Measurements from ENCODE around the gene ITCH. TPM values are rescaled to one million over a fixed set of nuclear protein-coding genes. Genes with fewer than 3 reads are reported as not detected.
A peak's percentile ranks its signal among the peaks of the same experiment; 100 is the strongest.

The ITCH gene
- total RNA-seq, 1 experiment from 2014 or later, result 78.8 TPM

DNA sequence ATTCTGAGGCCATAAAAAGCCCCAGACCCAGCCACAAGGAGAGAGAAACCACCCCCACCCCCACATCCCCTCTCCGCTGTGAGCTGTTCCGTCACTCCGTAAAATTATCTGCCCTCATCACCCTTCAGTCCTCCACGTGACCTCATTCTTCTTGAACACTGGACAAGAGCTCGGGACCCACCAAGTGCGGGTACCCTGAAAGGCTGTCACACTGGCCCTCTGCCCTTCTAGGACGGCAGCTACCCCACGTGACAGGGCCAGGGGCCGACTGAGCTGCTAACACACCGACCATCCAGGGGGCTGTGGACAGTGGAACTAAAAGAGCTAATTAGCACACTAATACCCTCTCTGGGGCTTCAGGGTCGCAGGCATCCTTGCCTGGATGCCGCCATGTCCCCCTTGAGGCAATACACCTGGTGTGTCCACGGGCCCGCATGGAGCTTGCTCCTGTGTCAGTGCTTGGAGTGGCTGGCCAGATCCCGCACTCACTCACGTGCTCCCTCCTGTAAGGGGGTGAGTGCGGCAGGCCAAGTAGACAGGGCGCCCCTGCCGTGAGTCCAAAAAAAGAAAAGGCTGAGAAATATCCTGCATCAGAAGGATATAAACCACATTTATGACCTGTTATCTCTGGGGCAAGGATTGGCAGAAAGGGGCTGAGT, 30.7 kb upstream of the ITCH start:
- intact Hi-C loops (cut with micrococcal nuclease), result no loop called here
- POLR2A ChIA-PET, result no interaction called here
- ATAC-seq, result no peak

DNA sequence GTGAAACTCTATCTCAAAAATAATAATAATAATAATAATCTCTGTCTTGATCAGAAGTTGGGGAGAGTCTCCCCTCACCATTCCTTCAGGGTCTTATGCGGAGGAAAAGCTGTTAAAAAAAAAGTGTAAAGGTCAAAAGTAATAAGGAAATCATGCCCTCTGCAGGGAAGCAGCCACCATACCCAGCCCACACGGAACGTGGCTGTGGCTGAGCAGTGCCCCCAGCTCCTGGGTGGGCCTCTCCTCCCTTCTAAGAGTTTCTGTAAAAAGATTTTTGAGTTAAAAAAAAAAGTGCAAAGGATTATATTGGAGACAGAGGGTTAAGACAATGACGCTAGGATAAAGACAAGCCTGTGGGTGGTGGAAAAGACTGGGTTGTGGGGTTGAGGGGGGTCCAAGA, 29.3 kb upstream of the ITCH start:
- Histone ChIP-seq H3K9me2 (ENCODE audit: insufficient read depth) (no peaks in the 10 kb centered on the region), H3K4me1 (ENCODE audit: control insufficient read depth in 1 of 2, insufficient read depth in 2 of 2, low read length in 2 of 2) (peaks cover 17 to 37% of the 10 kb centered on the region in 2 experiments), H3K4me3 (replicated peaks in 1 of 2; ENCODE audit: low read depth in 1 of 2, low read length in 2 of 2) (no peak overlapping the region), H3K4me2 (ENCODE audit: low read length) (no peak overlapping the region), H3K9ac (ENCODE audit: low read length) (no peak overlapping the region), H3K27ac (ENCODE audit: low read depth, low read length) (no peak overlapping the region), H3K9me3 (ENCODE audit: control insufficient read depth in 1 of 2, insufficient read depth in 1 of 2, low read depth in 1 of 2, low read length in 2 of 2) (no peaks in the 10 kb centered on the region), H3K79me2 (ENCODE audit: insufficient read depth, low read length) (no peaks in the 10 kb centered on the region), H3K27me3 (ENCODE audit: insufficient read depth, low read length) (no peaks in the 10 kb centered on the region), H2AFZ (ENCODE audit: low read depth, low read length, poor library complexity, severe bottlenecking) (no peak overlapping the region), H3K36me3 (ENCODE audit: control insufficient read depth in 1 of 2, insufficient read depth in 2 of 2, low read length in 2 of 2) (no peaks in the 10 kb centered on the region), H4K20me1 (ENCODE audit: insufficient read depth) (no peaks in the 10 kb centered on the region)
- POLR2A ChIA-PET, result interaction anchor here (1.0 kb wide), 1 partner anchor 19 kb away, joined by 3 read pairs; no protein-coding TSS in a partner anchor
- CTCF ChIA-PET, result interaction anchor here (1.4 kb wide), 1 partner anchor 21 kb away, joined by 4 read pairs; no protein-coding TSS in a partner anchor
- DNase-seq (ENCODE audit: low read depth, low spot score) (no peak), ATAC-seq (no peak)
- intact Hi-C loops (cut with micrococcal nuclease), result no loop called here
- RAD21 ChIA-PET (ENCODE audit: low non-redundant PET in 1 of 2, low total read pairs in 2 of 2, uncharacterized antibody in 2 of 2, unreplicated experiment in 2 of 2), result no interaction called here
- BruUV-seq (replicated peaks), result no TSS peak
- TF ChIP-seq YY1 (IDR thresholded peaks at IDR 0.05; ENCODE audit: extremely low read depth, insufficient replicate concordance, low read depth, low read length) (no peak), EZH2 (IDR thresholded peaks at IDR 0.05) (no peak), TCF7L2 (IDR thresholded peaks at IDR 0.05; ENCODE audit: borderline replicate concordance, extremely low read depth, insufficient read depth, insufficient read length) (no peak), CEBPB (IDR thresholded peaks at IDR 0.05; ENCODE audit: low read depth) (no peak), ZFX (IDR thresholded peaks at IDR 0.05) (no peak), SIN3A (IDR thresholded peaks at IDR 0.05; ENCODE audit: low read depth) (no peak), EZH2phosphoT487 (IDR thresholded peaks at IDR 0.05; ENCODE audit: borderline replicate concordance) (no peak), POLR2A (IDR thresholded peaks at IDR 0.05; ENCODE audit: borderline replicate concordance, extremely low read depth, insufficient read depth, insufficient read length) (no peak), ELF1 (IDR thresholded peaks at IDR 0.05; ENCODE audit: borderline replicate concordance, low read depth) (no peak), SRF (IDR thresholded peaks at IDR 0.05; ENCODE audit: low read depth) (no peak), ZNF274 (IDR thresholded peaks at IDR 0.05; ENCODE audit: low read depth, low read length) (no peak), CBX3 (IDR thresholded peaks at IDR 0.05; ENCODE audit: low read depth) (no peak)
- TF ChIP-seq, protein P1, sequence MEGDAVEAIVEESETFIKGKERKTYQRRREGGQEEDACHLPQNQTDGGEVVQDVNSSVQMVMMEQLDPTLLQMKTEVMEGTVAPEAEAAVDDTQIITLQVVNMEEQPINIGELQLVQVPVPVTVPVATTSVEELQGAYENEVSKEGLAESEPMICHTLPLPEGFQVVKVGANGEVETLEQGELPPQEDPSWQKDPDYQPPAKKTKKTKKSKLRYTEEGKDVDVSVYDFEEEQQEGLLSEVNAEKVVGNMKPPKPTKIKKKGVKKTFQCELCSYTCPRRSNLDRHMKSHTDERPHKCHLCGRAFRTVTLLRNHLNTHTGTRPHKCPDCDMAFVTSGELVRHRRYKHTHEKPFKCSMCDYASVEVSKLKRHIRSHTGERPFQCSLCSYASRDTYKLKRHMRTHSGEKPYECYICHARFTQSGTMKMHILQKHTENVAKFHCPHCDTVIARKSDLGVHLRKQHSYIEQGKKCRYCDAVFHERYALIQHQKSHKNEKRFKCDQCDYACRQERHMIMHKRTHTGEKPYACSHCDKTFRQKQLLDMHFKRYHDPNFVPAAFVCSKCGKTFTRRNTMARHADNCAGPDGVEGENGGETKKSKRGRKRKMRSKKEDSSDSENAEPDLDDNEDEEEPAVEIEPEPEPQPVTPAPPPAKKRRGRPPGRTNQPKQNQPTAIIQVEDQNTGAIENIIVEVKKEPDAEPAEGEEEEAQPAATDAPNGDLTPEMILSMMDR (IDR thresholded peaks at IDR 0.05 in 2 of 3, conservative IDR thresholded peaks at IDR 0.05 in 1 of 3; ENCODE audit: borderline replicate concordance in 1 of 3, insufficient read depth in 1 of 3, low read depth in 2 of 3, low read length in 2 of 3), result no peak
- TF ChIP-seq, protein P2, sequence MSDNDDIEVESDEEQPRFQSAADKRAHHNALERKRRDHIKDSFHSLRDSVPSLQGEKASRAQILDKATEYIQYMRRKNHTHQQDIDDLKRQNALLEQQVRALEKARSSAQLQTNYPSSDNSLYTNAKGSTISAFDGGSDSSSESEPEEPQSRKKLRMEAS (IDR thresholded peaks at IDR 0.05), result no peak
- TF ChIP-seq, protein P3, sequence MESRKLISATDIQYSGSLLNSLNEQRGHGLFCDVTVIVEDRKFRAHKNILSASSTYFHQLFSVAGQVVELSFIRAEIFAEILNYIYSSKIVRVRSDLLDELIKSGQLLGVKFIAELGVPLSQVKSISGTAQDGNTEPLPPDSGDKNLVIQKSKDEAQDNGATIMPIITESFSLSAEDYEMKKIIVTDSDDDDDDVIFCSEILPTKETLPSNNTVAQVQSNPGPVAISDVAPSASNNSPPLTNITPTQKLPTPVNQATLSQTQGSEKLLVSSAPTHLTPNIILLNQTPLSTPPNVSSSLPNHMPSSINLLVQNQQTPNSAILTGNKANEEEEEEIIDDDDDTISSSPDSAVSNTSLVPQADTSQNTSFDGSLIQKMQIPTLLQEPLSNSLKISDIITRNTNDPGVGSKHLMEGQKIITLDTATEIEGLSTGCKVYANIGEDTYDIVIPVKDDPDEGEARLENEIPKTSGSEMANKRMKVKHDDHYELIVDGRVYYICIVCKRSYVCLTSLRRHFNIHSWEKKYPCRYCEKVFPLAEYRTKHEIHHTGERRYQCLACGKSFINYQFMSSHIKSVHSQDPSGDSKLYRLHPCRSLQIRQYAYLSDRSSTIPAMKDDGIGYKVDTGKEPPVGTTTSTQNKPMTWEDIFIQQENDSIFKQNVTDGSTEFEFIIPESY (IDR thresholded peaks at IDR 0.05; ENCODE audit: extremely low read depth, insufficient replicate concordance, low read length), result no peak

More for the DNA sequence above, 30.7 kb upstream of the ITCH start:
- RAD21 ChIA-PET (ENCODE audit: low non-redundant PET in 1 of 2, low total read pairs in 2 of 2, uncharacterized antibody in 2 of 2, unreplicated experiment in 2 of 2), result no interaction called here
- DNase-seq (ENCODE audit: low read depth, low spot score), result no peak
- Histone ChIP-seq H3K36me3 (ENCODE audit: control insufficient read depth in 1 of 2, insufficient read depth in 2 of 2, low read length in 2 of 2) (no peaks in the 10 kb centered on the region), H2AFZ (ENCODE audit: low read depth, low read length, poor library complexity, severe bottlenecking) (peak overlapping the region; percentile 2), H3K4me2 (ENCODE audit: low read length) (no peak overlapping the region), H3K9me2 (ENCODE audit: insufficient read depth) (no peaks in the 10 kb centered on the region), H3K9ac (ENCODE audit: low read length) (no peak overlapping the region), H3K4me3 (replicated peaks in 1 of 2; ENCODE audit: low read depth in 1 of 2, low read length in 2 of 2) (no peak overlapping the region), H3K79me2 (ENCODE audit: insufficient read depth, low read length) (no peaks in the 10 kb centered on the region), H3K27ac (ENCODE audit: low read depth, low read length) (no peak overlapping the region), H3K9me3 (ENCODE audit: control insufficient read depth in 1 of 2, insufficient read depth in 1 of 2, low read depth in 1 of 2, low read length in 2 of 2) (no peaks in the 10 kb centered on the region), H3K27me3 (ENCODE audit: insufficient read depth, low read length) (no peaks in the 10 kb centered on the region), H4K20me1 (ENCODE audit: insufficient read depth) (no peaks in the 10 kb centered on the region), H3K4me1 (ENCODE audit: control insufficient read depth in 1 of 2, insufficient read depth in 2 of 2, low read length in 2 of 2) (peaks cover 17 to 32% of the 10 kb centered on the region in 2 experiments)
- CTCF ChIA-PET, result no interaction called here
- no peak for TF ChIP-seq SIN3A (IDR thresholded peaks at IDR 0.05; ENCODE audit: low read depth)
- TF ChIP-seq ZNF274 (IDR thresholded peaks at IDR 0.05; ENCODE audit: low read depth, low read length), result no peak
- no peak for TF ChIP-seq RAD21 (IDR thresholded peaks at IDR 0.05; ENCODE audit: low read depth)
- BruUV-seq (replicated peaks), result no TSS peak
